Measurements from ENCODE around the gene CCPG1. TPM values are rescaled to one million over a fixed set of nuclear protein-coding genes. Genes with fewer than 3 reads are reported as not detected.
A peak's percentile ranks its signal among the peaks of the same experiment; 100 is the strongest.

The CCPG1 gene
- total and polyA plus RNA-seq, 2 of the 13 experiments (the other 11 are each of a cell fraction or from before 2014, with no cell fraction given), result 16.1 to 19.5 TPM

GRCh38 chr15:55318588-55319494 is 89.3 kb downstream of the CCPG1 start, which contains the start of the genes PIGB and PIGBOS1 (continued):
- TF ChIP-seq NR1H2 (CRISPR knock-in tag; IDR thresholded peaks at IDR 0.05; ENCODE audit: borderline replicate concordance, low read depth) (no peak), KDM5B (CRISPR knock-in tag; IDR thresholded peaks at IDR 0.05; ENCODE audit: borderline replicate concordance) (peak; percentile 91), FIP1L1 (IDR thresholded peaks at IDR 0.05; ENCODE audit: borderline replicate concordance, insufficient read depth, low read depth, low read length) (no peak), KDM1A (CRISPR knock-in tag; IDR thresholded peaks at IDR 0.05) (no peak), ZNF567 (CRISPR knock-in tag; IDR thresholded peaks at IDR 0.05; ENCODE audit: borderline replicate concordance) (no peak), ZNF281 (CRISPR knock-in tag; IDR thresholded peaks at IDR 0.05; ENCODE audit: borderline replicate concordance) (no peak), NFAT5 (CRISPR knock-in tag; IDR thresholded peaks at IDR 0.05) (no peak), CBX2 (IDR thresholded peaks at IDR 0.05; ENCODE audit: low read depth, low read length) (no peak), CBX2 (CRISPR knock-in tag; IDR thresholded peaks at IDR 0.05; ENCODE audit: low read depth) (no peak), RNF219 (CRISPR knock-in tag; IDR thresholded peaks at IDR 0.05) (peak; percentile 74; the same call in 1 of the 2 replicates), JUNB (CRISPR knock-in tag; IDR thresholded peaks at IDR 0.05; ENCODE audit: borderline replicate concordance) (no peak), MXD4 (CRISPR knock-in tag; IDR thresholded peaks at IDR 0.05) (peak; percentile 86)
- TF ChIP-seq, protein P1, sequence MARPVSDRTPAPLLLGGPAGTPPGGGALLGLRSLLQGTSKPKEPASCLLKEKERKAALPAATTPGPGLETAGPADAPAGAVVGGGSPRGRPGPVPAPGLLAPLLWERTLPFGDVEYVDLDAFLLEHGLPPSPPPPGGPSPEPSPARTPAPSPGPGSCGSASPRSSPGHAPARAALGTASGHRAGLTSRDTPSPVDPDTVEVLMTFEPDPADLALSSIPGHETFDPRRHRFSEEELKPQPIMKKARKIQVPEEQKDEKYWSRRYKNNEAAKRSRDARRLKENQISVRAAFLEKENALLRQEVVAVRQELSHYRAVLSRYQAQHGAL (CRISPR knock-in tag; IDR thresholded peaks at IDR 0.05; ENCODE audit: not compliant biosample characterization), result no peak
- TF ChIP-seq, protein P2, sequence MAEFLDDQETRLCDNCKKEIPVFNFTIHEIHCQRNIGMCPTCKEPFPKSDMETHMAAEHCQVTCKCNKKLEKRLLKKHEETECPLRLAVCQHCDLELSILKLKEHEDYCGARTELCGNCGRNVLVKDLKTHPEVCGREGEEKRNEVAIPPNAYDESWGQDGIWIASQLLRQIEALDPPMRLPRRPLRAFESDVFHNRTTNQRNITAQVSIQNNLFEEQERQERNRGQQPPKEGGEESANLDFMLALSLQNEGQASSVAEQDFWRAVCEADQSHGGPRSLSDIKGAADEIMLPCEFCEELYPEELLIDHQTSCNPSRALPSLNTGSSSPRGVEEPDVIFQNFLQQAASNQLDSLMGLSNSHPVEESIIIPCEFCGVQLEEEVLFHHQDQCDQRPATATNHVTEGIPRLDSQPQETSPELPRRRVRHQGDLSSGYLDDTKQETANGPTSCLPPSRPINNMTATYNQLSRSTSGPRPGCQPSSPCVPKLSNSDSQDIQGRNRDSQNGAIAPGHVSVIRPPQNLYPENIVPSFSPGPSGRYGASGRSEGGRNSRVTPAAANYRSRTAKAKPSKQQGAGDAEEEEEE (CRISPR knock-in tag; IDR thresholded peaks at IDR 0.05; ENCODE audit: borderline replicate concordance), result no peak

All from HepG2 (cell line).